ENCODE measurements around the gene TMEM238.

GRCh38 chr19:55406091-55406825 is 22.2 kb upstream of the TMEM238 start:
- no peak for TF ChIP-seq CTCF (IDR thresholded peaks at IDR 0.05)
- no peak for TF ChIP-seq ZFX (IDR thresholded peaks at IDR 0.05; ENCODE audit: borderline replicate concordance)
